Activated CD8-positive, alpha-beta memory T cell treated with anti-CD3 and anti-CD28 coated beads for 24 hours (primary cell): Measurements from ENCODE around the gene DOCK4.

ENCODE experiments used
- DNase-seq: peaks from one replicate; pipeline ENCODE4 v3.0.0-alpha.2; 2020

Gene DOCK4

GRCh38 chr7:112105584-112106530, 100.3 kb downstream of the DOCK4 start:
- DNase-seq = no peak

GRCh38 chr7:112104120-112104519, 102.1 kb downstream of the DOCK4 start:
- no peak for DNase-seq

GRCh38 chr7:112103246-112103645, 103.0 kb downstream of the DOCK4 start:
- no peak for DNase-seq

- DNase-seq = no peak
Measured at GRCh38 chr7:112101201-112101846, 104.9 kb downstream of the DOCK4 start.

- no peak for DNase-seq
Measured at GRCh38 chr7:112097524-112097923, 108.7 kb downstream of the DOCK4 start.

GRCh38 chr7:112093409-112093808, 112.8 kb downstream of the DOCK4 start:
- no peak for DNase-seq

GRCh38 chr7:112092709-112093395, 113.3 kb downstream of the DOCK4 start:
- DNase-seq = no peak

- no peak for DNase-seq
Measured at GRCh38 chr7:112092306-112092705, 113.9 kb downstream of the DOCK4 start.

- no peak for DNase-seq
Measured at GRCh38 chr7:112091768-112092167, 114.4 kb downstream of the DOCK4 start.

- no peak for DNase-seq
Measured at GRCh38 chr7:112089551-112089950, 116.6 kb downstream of the DOCK4 start.

- DNase-seq = no peak
Measured at GRCh38 chr7:112088484-112089016, 117.6 kb downstream of the DOCK4 start.

GRCh38 chr7:112086496-112087254, 119.5 kb downstream of the DOCK4 start:
- DNase-seq = no peak

- no peak for DNase-seq
Measured at GRCh38 chr7:112084520-112084971, 121.7 kb downstream of the DOCK4 start.

- no peak for DNase-seq
Measured at GRCh38 chr7:112083776-112084355, 122.3 kb downstream of the DOCK4 start.

- no peak for DNase-seq
Measured at GRCh38 chr7:112082306-112082705, 123.9 kb downstream of the DOCK4 start.

GRCh38 chr7:112081778-112082177, 124.4 kb downstream of the DOCK4 start:
- no peak for DNase-seq

- no peak for DNase-seq
Measured at GRCh38 chr7:112080978-112081377, 125.2 kb downstream of the DOCK4 start.

GRCh38 chr7:112080441-112080840, 125.8 kb downstream of the DOCK4 start:
- DNase-seq = no peak

- no peak for DNase-seq
Measured at GRCh38 chr7:112079673-112080072, 126.5 kb downstream of the DOCK4 start.

- no peak for DNase-seq
Measured at GRCh38 chr7:112079122-112079521, 127.1 kb downstream of the DOCK4 start.

- DNase-seq = no peak
Measured at GRCh38 chr7:112076324-112076723, 129.9 kb downstream of the DOCK4 start.

GRCh38 chr7:112074464-112074863, 131.7 kb downstream of the DOCK4 start:
- no peak for DNase-seq
